ENCODE measurements around the gene TGFBR1.
"Not testable (repeated sequence)": the region's sequence is repeated elsewhere in the genome, so short reads cannot be mapped to it uniquely, and the experiment has no call there.

- TF ChIP-seq CTCF, POLR2A, POLR2AphosphoS5 (IDR thresholded peaks at IDR 0.05): not testable (repeated sequence)
These were observed 4.9 kb upstream of the TGFBR1 start for GRCh38 chr9:99099806-99100585.
